ENCODE data around the gene MINDY4. TPM values are rescaled to one million over a fixed set of nuclear protein-coding genes. Genes with fewer than 3 reads are reported as not detected.
A peak's percentile ranks its signal among the peaks of the same experiment; 100 is the strongest.

MINDY4 gene
- total RNA-seq, 1 donor from 2014 or later, result 20.1 TPM

GRCh38 chr7:30865076-30865475 lies 93.9 kb downstream of the MINDY4 start:
- DNase-seq (no peak), ATAC-seq (peak; percentile 8)
- Histone ChIP-seq H3K4me1 (no peaks in the 10 kb centered on the region), H3K36me3 (peaks cover 7% of the 10 kb centered on the region), H3K9me3 (no peaks in the 10 kb centered on the region), H3K27me3 (no peaks in the 10 kb centered on the region), H3K27ac (no peak overlapping the region), H3K4me3 (no peak overlapping the region)
- intact Hi-C loops (cut with DNase I), result no loop called here
- no peak for TF ChIP-seq CTCF (IDR thresholded peaks at IDR 0.05)

GRCh38 chr7:30865821-30866220 lies 94.6 kb downstream of the MINDY4 start:
- intact Hi-C loops (cut with DNase I), result no loop called here
- H3K4me1 ChIP-seq, result no peaks in the 10 kb centered on the region
- H3K4me3 ChIP-seq, result no peak overlapping the region
- DNase-seq (no peak), ATAC-seq (no peak)
- no peaks in the 10 kb centered on the region for H3K27me3 ChIP-seq
- H3K36me3 ChIP-seq, result peaks cover 7% of the 10 kb centered on the region
- TF ChIP-seq CTCF (IDR thresholded peaks at IDR 0.05), result no peak
- H3K27ac ChIP-seq, result no peak overlapping the region
- no peaks in the 10 kb centered on the region for H3K9me3 ChIP-seq

- Histone ChIP-seq H3K36me3 (peaks cover 8% of the 10 kb centered on the region), H3K27me3 (no peaks in the 10 kb centered on the region), H3K4me1 (no peaks in the 10 kb centered on the region), H3K4me3 (no peak overlapping the region), H3K27ac (no peak overlapping the region), H3K9me3 (no peaks in the 10 kb centered on the region)
- no peak for ATAC-seq
- DNase-seq, result no peak
- intact Hi-C loops (cut with DNase I), result no loop called here
- TF ChIP-seq CTCF (IDR thresholded peaks at IDR 0.05), result no peak
Observed at GRCh38 chr7:30866939-30867338, 95.7 kb downstream of the MINDY4 start.

- H3K36me3 ChIP-seq, result peaks cover 9% of the 10 kb centered on the region
- H3K4me3 ChIP-seq, result no peak overlapping the region
- DNase-seq (no peak), ATAC-seq (no peak)
- intact Hi-C loops (cut with DNase I), result no loop called here
- H3K4me1 ChIP-seq, result no peaks in the 10 kb centered on the region
- H3K27ac ChIP-seq, result no peak overlapping the region
- no peaks in the 10 kb centered on the region for H3K9me3 ChIP-seq
- no peaks in the 10 kb centered on the region for H3K27me3 ChIP-seq
- TF ChIP-seq CTCF (IDR thresholded peaks at IDR 0.05), result no peak
Observed at GRCh38 chr7:30867483-30867882, 96.3 kb downstream of the MINDY4 start.

- DNase-seq, result no peak
Observed at GRCh38 chr7:30869794-30870611, 98.8 kb downstream of the MINDY4 start.

More at GRCh38 chr7:30869794-30870611, 98.8 kb downstream of the MINDY4 start:
- peaks cover 18% of the 10 kb centered on the region for H3K36me3 ChIP-seq
- no peaks in the 10 kb centered on the region for H3K27me3 ChIP-seq
- intact Hi-C loops (cut with DNase I), result no loop called here
- no peak overlapping the region for H3K4me3 ChIP-seq
- TF ChIP-seq CTCF (IDR thresholded peaks at IDR 0.05), result no peak
- peak overlapping the region; percentile 42 for H3K27ac ChIP-seq
- H3K9me3 ChIP-seq, result no peaks in the 10 kb centered on the region
- no peaks in the 10 kb centered on the region for H3K4me1 ChIP-seq
- no peak for ATAC-seq

Data from upper lobe of right lung (tissue), 1 donor.